Measurements from ENCODE around the gene MAFF.
A peak's percentile ranks its signal among the peaks of the same experiment; 100 is the strongest.
"Not testable (repeated sequence)": the region's sequence is repeated elsewhere in the genome, so short reads cannot be mapped to it uniquely, and the experiment has no call there.

MAFF gene

GRCh38 chr22:38177926-38178604 lies 23.7 kb upstream of the MAFF start:
- no peak for DNase-seq

DNA sequence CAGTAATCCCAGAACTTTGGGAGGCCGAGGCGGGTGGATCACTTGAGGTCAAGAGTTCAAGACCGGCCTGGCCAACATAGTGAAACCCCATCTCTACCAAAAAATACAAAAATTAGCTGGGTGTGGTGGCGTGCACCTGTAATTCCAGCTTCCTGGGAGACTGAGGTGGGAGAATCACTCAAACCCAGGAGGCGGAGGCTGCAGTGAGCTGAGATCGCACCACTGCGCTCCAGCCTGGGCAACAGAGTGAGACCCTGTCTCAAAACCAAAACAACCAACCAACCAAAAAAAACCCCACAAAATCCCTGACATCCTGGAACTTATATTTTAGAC lies 23.2 kb upstream of the MAFF start:
- DNase-seq: not testable (repeated sequence)

GRCh38 chr22:38180841-38181452 lies 20.8 kb upstream of the MAFF start:
- peak; percentile 87 to 95 for DNase-seq

DNA sequence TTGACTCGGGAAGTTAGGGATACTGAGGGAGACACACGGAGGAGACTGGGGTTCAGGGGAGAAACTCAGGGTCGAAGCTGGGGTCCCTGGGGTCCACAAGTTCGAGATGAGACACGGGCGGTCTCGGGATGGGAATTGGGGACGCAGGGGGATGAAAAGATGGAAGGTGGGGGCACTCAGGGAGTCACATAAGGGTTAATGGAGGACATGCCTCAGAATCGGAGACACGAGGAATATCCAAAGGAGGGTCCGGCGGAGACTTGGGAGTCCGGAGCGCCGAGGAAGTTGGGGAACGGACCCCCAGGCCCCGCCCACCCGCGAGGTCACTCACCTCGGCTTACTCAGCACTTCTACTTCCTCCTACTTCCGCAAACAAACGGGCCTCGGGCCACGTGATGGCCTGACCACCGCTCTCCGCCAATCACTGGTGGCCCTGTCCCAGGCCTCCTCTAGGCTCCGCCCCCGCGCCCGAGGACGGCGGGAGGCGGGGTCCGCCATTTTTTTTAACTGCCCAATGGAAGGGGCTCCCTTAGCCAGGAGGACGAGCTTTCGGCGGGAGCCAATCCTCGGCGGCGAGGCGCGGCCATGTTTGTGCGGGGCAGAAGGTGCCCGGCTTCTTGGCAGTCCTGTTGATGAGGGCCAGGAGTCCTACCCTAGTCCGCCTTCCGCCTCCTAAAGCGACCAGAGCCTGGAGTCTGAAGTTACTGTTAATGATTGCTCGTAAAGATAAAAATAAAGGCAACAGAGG lies 20.2 kb upstream of the MAFF start, which contains the start of gene PLA2G6:
TSS of gene PLA2G6 (minus strand) at position 378 of the 748 bp plus-strand sequence. CDS start 12,404 bp downstream, outside the sequence.
- peak; percentile 100 for DNase-seq

GRCh38 chr22:38184788-38185187 lies 17.0 kb upstream of the MAFF start:
- no peak for DNase-seq

- no peak for DNase-seq
These were observed 15.4 kb upstream of the MAFF start for GRCh38 chr22:38186429-38186828.

DNA sequence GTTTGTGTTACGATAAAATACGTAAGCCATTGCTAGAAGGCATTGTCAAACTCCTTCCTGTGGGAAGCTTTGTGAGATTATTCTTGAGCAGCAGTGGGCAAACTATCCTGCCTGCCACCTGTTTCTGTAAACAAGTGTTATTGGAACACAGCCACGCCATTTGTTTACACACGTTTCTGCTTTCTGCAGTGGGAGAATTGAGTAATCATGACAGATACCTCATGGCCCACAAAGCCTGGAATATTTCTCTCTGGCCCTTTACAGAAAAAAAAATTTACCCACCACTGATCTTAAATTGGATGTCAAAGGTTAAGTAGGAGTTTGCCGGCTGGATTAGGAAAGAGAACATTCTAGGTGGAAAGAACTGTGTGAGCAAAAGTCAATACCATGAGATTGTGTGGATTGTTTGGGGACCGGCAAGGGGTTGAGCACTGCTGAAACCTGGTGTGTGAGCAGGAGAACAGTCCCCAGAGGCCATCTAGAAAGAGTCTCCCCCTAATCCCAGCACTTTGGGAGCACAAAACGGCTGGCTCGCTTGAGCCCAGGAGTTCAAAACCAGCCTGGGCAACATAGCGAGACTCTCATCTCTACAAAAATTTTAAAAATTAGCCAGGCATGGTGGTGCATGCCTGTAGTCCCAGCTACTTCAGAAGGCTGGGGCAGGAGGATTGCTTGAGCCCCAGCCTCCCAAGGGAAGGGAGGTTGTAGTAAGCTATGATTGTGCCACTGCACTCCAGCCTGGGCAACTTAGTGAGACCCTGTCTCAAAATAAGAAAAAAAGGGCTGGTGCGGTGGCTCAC lies 14.2 kb upstream of the MAFF start:
- DNase-seq: peak in 1 of 2 donors; percentile 12

DNA sequence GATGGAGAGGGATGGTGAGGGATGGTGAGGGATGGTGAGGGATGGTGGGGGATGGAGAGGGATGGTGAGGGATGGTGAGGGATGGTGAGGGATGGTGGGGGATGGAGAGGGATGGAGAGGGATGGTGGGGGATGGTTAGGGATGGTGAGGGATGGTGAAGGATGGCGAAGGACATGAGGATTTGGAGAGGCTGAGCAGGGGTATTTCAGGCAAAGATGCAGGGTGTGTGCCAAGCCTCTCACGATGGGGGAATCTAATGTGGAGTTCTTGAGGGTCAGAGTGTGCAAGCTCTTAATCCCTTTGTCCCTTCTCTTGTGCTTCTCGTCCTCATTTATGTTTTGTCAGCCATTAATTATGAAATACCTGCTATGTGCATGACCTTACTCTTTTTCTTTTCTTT lies 12.7 kb upstream of the MAFF start:
- DNase-seq: no peak

DNA sequence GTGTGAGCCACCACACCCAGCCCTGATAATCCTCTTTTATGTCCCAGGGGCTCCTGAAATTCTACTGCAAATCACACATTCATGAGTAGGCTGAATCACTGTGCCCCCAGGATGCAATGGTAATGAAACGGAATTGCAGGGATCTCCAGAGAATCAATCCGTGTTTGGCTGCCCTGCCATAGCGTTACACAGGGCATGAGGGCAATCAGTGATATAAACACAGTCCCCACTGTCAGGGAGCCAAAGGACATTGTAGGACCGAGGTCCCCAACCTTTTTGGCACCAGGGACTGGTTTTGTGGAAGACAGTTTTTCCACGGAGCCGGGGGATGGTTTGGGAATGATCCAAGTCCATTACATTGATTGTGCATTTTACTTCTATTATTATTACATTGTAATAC lies 11.2 kb upstream of the MAFF start:
- no peak for DNase-seq

DNA sequence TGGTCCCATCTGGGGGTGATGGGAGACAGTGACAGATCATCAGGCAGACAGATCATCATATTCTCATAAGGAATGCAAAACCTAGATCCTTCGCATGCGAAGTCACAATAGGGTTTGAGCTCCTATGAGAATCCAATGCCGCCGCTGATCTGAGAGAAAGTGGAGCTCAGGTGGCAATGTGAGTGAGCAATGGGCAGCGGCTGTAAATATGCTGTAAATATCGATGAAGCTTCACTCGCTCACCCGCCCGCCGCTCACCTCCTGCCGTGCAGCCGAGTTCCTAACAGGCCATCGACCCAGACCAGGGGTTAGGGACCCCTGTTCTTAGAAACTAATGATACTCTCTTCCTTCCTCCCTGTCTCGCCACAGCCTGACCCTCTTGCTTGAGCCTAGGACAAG lies 10.7 kb upstream of the MAFF start:
- DNase-seq: no peak

GRCh38 chr22:38191731-38192474 lies 9.9 kb upstream of the MAFF start:
- no peak for DNase-seq

DNA sequence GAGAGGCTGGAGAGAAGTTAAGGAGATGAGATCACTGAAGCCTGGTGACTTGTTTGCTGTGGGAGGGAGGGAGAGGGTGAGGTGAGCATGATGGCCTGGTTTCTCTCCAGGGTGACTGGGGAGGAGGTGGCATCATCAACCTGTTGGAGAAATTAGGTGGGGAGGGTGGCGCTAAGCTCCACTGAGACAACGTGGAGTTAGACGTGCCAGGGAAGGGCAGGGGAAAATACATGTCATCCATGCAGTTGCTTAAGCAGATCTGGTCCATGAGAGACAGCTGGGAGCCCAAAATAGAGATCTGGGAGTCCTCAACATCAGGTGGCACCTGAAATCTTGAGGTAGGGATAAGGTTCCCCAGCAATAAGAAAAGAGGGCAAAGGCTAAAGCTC lies 9.3 kb upstream of the MAFF start:
- DNase-seq: no peak

DNA sequence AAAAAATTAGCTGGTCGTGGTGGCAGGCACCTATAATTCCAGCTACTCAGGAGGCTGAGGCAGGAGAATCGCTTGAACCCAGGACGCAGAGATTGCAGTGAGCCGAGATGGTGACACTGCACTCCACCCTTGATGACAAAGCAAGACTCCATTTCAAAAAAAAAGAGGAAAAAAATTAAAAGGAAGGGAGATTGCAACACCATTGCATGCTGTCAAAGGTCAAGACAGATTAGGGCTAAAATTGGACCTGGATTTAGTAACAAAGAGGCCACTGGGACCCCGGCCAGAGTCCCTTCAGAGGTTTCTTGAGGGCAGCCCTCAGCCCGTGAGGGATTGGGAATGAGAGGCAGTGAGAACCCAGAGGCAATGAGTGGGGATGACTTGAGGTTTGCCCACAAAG lies 8.2 kb upstream of the MAFF start:
- peak; percentile 73 to 89 for DNase-seq

DNA sequence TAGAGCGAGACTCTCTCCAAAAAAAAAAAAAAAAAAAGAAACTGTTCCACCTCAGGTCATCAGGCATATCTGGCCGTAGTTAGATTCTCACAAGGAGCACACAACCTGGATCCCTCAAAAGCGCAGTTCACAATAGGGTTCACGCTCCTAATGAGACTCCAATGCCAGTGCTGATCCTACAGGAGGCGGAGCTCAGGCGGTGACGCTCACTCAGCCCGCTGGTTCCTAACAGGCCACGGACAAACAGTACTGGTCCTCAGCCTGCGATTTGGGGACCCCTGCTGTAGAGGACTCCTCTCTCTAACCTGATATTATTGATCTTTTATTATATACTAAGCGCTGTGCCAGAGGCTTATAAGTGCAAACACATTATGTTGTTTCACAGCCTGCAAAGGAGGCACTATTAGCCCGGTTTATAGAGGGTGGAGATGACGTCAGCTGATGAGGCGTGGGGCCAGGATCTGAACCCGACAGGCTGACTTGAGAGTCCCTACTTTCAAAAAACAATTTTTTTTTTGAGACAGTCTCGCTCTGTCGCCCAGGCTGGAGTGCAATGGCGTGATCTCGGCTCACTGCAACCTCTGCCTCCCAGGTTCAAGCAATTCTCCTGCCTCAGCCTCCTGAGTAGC lies 4.9 kb upstream of the MAFF start:
- no peak for DNase-seq

GRCh38 chr22:38199826-38200559 lies 1.8 kb upstream of the MAFF start:
- DNase-seq: no peak

GRCh38 chr22:38201371-38201710 lies 453 bp upstream of the MAFF start:
- no peak for DNase-seq

DNA sequence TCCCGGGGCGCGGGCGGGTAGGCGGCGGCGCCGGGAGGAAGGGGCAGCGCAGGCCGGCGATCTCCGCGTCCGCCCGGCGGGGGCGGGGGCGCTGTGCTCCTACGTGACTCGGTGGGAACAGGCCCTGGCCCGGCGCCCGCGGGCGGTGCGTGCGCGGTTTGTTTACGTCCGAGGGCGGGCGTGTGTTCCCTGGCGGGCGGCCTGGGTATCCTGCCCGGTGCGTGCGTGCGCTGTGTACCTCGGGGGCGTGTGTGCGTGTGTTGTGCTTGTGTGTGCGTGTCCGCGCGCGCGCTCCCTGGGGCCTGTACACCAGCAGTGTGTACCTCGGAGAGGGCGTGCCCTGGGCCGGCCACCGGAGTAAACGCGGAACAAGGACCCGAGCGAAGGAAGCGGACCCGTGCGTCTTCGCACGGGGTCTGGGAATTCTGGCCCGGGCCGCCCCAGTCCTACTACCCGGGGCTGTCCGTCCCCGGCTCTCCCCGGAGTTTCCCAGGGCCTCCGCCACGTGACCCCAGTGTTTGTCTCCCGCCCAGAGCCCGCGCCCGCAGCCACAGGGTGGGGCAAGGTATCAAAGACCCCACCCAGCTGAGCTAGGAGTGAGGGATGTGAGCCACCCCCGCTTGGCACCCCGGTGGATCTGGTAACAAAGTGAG lies 769 bp downstream of the MAFF start:
- DNase-seq: peak; percentile 55 to 87

DNA sequence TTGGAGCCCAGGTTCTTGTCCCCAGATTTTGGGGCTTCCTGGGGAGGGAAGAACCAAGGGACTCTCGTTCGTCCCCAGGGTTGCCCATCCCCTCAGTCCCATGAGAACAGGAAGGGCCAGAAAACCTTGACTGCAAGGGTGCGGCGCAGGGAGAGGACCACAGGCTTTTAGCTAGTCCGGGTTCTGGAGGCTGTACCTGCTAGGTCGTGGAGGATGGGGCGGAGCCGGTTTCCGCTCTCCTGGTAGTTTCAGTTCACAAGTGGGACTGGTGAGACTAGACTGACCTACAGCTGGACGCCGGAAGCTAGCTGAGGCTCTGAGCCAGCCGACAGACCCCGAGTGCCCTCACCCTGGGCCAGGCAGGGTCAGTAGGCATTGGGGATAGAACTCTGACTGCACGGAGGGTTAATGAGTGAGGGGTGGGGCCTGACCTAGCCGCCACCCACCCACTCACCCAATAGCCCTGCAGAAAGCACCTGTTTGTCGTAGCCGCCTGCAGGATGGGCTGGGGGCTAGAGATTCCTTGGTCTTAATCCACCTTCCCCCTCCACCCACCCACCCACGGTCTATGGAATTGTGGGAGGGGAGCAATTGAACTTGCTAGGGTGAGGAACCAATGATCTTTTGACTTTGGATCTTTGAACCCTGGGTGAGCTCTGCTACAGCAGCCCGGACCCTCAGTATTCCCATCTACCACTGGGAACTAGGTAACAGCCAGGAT lies 1.5 kb downstream of the MAFF start:
- DNase-seq: peak in 1 of 2 donors; percentile 40

GRCh38 chr22:38203855-38204514 lies 2.2 kb downstream of the MAFF start:
- DNase-seq: peak; percentile 24 to 63

Measured in inflammatory macrophage (primary cell).